ENCODE measurements around the gene MCC.

MCC gene

DNA sequence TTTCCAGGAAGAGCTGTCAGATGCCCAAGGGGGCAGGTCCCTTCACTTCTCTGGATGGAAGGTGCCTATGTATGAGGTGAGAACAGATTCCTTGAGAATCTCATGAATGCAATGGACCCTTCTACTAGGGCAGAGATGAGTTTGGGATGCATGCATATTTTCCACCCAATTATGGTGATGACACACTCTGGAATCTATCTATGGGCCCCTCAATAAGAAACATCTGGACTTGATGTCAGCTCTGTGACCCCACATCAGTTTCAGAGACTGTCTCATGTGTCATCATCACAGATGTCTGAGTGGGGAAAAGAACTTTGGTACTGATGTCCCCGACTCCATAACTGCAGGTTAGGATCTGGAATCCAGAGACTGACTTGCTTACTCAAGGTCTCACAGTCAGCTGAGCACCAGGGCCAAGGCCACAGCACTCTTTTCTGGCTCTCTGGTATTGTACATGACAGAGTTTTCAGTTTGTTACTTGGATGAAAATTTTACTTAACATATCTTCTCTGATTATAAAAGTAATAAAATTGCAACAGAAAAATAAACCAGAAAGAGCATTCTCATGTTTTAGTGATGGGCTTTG is 334.6 kb downstream of the MCC start:
- Mint-ChIP-seq H3K9me3 (no peaks in the 10 kb centered on the region), H3K27ac (no peak overlapping the region), H3K27me3 (no peaks in the 10 kb centered on the region), H3K4me1 (ENCODE audit: low read depth) (no peaks in the 10 kb centered on the region), H3K4me3 (no peak overlapping the region), H3K36me3 (ENCODE audit: low read depth) (no peaks in the 10 kb centered on the region)

DNA sequence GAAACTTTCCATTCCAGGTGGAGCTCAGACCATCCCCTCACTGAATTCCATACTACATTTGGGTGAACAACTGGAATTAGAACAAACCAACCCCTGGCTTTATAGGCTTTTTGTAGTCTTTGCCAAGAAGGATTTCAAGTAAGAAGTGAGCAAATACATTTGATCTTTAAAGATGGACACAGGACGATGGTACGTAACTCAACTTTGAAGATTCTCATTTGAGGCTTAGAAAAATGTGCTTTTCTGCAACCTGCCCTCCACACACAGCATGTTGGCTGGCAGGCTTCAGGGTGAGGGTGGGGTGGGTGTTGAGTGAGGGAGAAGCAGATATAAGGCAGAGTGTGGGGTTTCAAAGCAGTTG is 335.9 kb downstream of the MCC start:
- no peaks in the 10 kb centered on the region for H3K27me3 Mint-ChIP-seq
- no peak overlapping the region for H3K4me3 Mint-ChIP-seq
- H3K36me3 Mint-ChIP-seq (ENCODE audit: low read depth) = no peaks in the 10 kb centered on the region
- H3K4me1 Mint-ChIP-seq (ENCODE audit: low read depth) = no peaks in the 10 kb centered on the region
- no peak overlapping the region for H3K27ac Mint-ChIP-seq
- no peaks in the 10 kb centered on the region for H3K9me3 Mint-ChIP-seq

DNA sequence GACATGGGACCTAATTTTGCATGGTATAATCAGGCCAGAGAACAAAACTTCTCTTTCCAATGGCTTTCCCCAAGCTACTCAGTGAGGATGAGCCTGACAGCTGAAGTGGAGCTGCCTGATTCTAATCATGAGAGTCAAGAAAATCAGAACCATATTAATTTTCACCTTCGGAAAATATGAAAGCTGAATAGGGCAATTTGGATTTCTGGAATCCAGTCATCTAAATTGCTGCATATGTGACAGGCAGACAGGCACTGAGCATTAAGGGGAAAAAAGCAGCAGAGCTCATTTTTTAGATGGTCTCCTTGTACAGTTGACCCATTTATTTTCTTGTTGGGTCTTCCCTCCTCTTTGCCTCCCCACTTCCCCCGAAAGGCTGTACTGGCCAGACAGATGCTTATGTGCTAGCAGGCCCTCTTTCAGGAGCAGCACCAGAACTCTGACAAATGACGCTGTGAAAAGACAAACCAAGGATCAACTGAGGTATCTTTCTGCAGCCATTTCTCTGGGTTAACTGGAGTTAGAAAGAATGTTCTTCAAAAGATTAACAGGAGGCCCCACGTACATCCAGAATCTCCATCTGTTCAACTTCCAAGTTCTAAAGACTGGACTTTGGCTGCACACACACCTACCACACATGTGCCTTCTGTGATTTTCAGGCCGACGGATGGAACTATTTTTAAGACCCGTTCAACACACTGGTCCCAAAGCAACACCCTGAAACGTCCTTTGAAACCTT is 336.4 kb downstream of the MCC start:
- H3K36me3 Mint-ChIP-seq (ENCODE audit: low read depth) = no peaks in the 10 kb centered on the region
- H3K4me1 Mint-ChIP-seq (ENCODE audit: low read depth) = no peaks in the 10 kb centered on the region
- H3K27me3 Mint-ChIP-seq = no peaks in the 10 kb centered on the region
- no peak overlapping the region for H3K27ac Mint-ChIP-seq
- H3K4me3 Mint-ChIP-seq = no peak overlapping the region
- no peaks in the 10 kb centered on the region for H3K9me3 Mint-ChIP-seq

DNA sequence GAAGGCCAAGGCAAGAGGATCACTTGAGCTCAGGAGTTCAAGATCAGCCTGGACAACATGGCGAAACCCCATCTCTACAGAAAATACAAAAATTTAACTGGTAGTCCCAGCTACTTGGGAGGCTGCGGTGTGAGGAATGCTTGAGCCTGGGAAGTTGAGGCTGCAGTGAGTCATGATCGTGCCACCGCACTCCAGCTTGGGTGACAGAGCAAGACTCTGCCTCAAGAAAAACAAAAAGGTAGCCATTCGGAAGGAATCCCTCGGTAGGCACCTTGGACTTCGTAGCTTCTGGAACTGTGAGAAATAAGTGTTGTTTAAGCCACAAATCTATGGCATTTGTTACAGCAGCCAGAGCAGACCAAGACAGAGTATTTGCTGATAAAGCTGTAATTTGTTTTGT is 337.4 kb downstream of the MCC start:
- Mint-ChIP-seq H3K27ac (no peak overlapping the region), H3K4me1 (ENCODE audit: low read depth) (no peaks in the 10 kb centered on the region), H3K9me3 (no peaks in the 10 kb centered on the region), H3K27me3 (no peaks in the 10 kb centered on the region), H3K36me3 (ENCODE audit: low read depth) (no peaks in the 10 kb centered on the region), H3K4me3 (no peak overlapping the region)

DNA sequence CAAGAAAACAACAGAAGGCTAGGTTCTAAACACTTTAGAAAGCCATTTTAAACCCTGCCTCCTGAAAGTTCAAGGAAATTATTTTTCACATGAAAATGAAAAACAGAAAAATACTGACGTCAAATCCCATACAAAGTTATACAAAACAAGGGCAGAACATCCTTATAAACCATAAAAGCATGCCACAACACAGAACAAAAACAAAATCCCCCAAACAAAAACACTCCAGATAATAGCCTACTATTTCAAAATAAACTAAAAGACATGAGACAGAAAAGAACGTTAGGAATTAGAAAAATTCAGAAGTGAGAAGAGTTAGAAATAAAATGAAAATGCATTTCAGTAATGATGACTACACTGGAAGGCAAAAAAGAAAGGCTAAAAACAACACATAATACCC is 338.0 kb downstream of the MCC start:
- Mint-ChIP-seq H3K27ac (no peak overlapping the region), H3K36me3 (ENCODE audit: low read depth) (no peaks in the 10 kb centered on the region), H3K4me3 (no peak overlapping the region)

DNA sequence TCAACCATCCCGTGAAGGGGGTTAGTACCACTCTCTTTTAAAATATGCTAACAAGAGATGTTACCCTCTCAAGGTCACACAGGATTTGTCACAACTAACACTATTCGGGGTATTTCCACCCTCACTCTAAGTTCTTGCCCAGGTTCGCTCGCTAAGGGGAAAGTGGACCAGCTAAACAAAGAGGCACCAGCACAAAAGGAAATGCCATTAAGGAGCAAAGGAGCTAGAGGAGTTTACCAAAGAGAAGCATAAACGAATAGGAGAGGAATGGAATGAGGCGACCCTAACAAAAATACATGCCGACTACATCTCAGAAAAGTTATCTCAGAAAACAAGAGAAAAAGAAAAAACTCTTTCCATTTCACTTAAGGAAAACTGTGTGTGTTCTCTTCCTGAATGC is 340.7 kb downstream of the MCC start:
- Mint-ChIP-seq H3K36me3 (ENCODE audit: low read depth) (no peaks in the 10 kb centered on the region), H3K27ac (no peak overlapping the region), H3K27me3 (no peaks in the 10 kb centered on the region), H3K4me3 (no peak overlapping the region), H3K4me1 (ENCODE audit: low read depth) (no peaks in the 10 kb centered on the region), H3K9me3 (no peaks in the 10 kb centered on the region)

More for the DNA sequence above, 338.0 kb downstream of the MCC start:
- Mint-ChIP-seq H3K4me1 (ENCODE audit: low read depth) (no peaks in the 10 kb centered on the region), H3K27me3 (no peaks in the 10 kb centered on the region), H3K9me3 (no peaks in the 10 kb centered on the region)

DNA sequence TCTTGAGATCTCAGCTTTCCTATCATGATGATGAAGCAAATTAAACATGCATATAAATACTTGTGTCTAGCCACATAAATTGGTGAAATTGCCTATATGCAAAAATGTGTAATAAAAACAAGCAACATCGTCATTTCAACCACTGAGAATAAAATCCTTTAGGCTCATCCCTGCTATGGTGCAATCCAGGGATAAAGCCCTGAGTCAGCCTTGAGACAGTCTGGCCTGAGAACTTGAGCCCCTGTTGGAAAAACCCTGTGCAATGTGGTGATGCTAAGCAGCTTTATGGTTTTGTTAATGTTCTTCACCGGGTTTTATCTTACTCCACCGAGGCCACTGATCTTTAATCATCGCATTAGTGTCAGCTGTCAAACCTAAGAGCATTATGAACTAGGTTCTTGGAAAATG is 341.1 kb downstream of the MCC start:
- no peak overlapping the region for H3K4me3 Mint-ChIP-seq
- no peaks in the 10 kb centered on the region for H3K27me3 Mint-ChIP-seq

DNA sequence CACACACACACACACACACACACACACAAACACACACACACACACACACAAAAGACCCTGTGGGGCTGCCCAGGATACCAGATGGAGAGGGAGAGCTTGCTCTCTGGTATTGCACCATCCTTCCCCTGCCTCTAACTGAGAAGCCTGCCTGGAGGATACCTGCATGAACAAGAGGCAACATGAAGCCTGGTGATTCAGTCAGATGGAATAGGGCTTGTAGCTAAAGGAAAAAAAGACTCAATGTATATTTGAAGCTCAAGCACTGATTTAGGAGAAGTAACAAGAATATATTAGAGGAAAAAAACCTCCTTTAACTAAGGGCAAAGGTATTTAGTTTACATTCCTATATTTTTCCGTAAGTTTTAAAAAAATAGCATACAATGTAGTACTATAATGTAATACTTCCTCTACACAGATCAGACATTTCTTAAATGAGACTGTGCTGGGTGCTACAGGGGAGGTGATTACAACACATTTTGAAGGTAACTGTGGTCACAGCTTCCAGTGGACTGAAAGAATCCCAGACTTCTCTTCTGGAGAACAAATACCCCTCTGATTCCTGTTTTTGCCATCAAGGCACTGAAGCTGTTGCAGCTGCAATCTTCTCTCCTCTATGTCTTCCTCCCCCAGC is 342.4 kb downstream of the MCC start:
- Mint-ChIP-seq H3K27me3 (no peaks in the 10 kb centered on the region), H3K27ac (no peak overlapping the region), H3K36me3 (ENCODE audit: low read depth) (no peaks in the 10 kb centered on the region), H3K4me3 (no peak overlapping the region), H3K9me3 (no peaks in the 10 kb centered on the region), H3K4me1 (ENCODE audit: low read depth) (no peaks in the 10 kb centered on the region)

More for the DNA sequence above, 341.1 kb downstream of the MCC start:
- Mint-ChIP-seq H3K36me3 (ENCODE audit: low read depth) (no peaks in the 10 kb centered on the region), H3K9me3 (no peaks in the 10 kb centered on the region), H3K4me1 (ENCODE audit: low read depth) (no peaks in the 10 kb centered on the region), H3K27ac (no peak overlapping the region)

DNA sequence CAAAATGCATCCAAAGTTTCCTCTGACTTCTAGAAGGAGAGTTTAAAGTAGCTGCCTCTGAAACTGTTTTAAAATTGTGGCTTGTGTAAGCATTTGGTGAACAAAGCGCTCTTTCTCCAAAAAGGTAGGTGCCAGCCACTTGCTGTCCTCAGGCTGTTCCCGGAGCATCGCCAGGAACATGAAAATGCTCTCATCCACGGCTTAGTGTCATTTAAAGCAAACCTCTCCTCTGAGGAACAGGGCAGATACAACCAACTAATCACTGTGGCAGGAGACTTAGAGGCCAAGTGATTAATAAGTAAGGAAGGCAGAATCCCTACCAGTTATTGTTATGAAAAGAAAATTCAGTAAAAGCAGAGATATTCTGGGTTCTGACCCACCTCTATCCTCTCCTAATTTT is 346.1 kb downstream of the MCC start:
- H3K4me1 Mint-ChIP-seq (ENCODE audit: low read depth) = no peaks in the 10 kb centered on the region
- H3K36me3 Mint-ChIP-seq (ENCODE audit: low read depth) = no peaks in the 10 kb centered on the region
- H3K4me3 Mint-ChIP-seq = no peak overlapping the region
- no peaks in the 10 kb centered on the region for H3K9me3 Mint-ChIP-seq
- H3K27ac Mint-ChIP-seq = no peak overlapping the region
- H3K27me3 Mint-ChIP-seq = no peaks in the 10 kb centered on the region

DNA sequence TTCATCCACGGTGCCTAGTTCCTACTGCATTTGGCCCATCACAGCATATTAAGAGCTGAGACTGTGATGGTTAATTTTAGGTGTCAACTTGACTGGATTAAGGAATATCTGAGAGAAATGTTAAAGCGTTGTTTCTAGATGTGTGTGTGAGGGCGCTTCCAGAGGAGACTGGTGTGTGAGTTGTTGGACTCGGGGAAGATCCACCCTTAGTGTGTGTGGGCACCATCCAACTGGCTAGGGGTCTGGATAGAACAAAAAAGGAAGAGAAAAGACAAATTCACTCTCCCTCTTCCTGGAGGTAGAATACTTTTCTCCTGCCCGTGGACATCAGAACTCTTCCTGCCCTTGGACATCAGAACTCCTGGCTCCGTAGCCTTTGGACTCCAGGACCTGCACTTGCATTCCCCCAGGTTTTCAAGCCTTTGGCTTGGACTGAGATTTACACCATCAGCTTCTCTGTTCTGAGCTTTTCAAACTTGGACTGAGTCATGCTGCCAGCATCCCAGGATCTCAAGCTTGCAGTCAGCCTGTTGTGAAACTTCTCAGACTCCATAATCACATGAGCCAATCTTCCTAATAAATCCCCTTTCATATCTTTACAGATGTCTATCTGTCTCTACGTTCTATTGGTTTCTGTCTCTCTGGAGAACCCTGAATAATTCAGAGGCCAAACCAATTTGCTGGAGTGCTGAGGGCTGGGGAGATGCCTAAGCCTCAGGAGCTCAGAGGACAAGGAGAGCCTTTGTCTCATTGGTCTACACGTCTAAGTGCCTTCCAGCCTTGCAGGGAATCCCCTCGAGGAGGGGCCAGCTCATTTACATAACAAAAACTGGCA is 347.2 kb downstream of the MCC start:
- no peaks in the 10 kb centered on the region for H3K36me3 Mint-ChIP-seq (ENCODE audit: low read depth)
- H3K9me3 Mint-ChIP-seq = no peaks in the 10 kb centered on the region
- H3K27me3 Mint-ChIP-seq = no peaks in the 10 kb centered on the region
- H3K4me1 Mint-ChIP-seq (ENCODE audit: low read depth) = no peaks in the 10 kb centered on the region
- no peak overlapping the region for H3K4me3 Mint-ChIP-seq
- H3K27ac Mint-ChIP-seq = no peak overlapping the region

DNA sequence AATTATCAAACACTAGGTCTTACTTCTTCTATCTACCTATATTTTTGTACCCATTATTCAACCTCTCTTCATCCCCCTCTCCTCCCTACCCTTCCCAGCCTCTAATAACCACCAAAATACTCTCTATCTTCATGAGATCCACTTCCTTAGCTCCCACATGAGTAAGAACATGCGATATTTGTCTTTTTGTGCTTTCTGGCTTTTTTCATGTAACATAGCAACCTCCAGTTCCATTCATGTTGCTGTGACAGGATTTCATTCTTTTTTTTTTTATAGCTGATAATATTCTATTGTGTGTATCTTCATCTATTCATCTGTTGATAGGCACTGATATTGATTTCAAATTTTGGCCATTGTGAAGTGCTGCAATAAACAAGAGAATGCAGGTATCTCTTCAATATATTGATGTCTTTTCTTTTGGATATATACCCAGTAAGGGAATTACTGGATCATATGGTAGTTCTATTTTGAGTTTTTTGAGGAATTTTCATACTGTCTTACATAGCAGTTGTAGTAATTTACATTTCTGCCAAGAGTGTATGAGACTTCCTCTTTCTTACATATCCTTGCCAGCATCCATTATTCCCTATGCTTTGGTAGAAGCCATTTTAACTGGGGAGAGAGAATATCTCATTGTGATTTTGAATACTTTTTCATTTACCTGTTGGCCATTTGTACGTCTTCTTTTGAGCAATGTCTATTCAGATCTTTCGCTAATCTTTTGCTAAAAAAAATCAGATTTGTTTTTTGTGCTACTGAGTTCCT is 354.9 kb downstream of the MCC start:
- Mint-ChIP-seq H3K4me3 (no peak overlapping the region), H3K4me1 (ENCODE audit: low read depth) (no peaks in the 10 kb centered on the region), H3K36me3 (ENCODE audit: low read depth) (no peaks in the 10 kb centered on the region), H3K27ac (no peak overlapping the region), H3K9me3 (no peaks in the 10 kb centered on the region), H3K27me3 (no peaks in the 10 kb centered on the region)

DNA sequence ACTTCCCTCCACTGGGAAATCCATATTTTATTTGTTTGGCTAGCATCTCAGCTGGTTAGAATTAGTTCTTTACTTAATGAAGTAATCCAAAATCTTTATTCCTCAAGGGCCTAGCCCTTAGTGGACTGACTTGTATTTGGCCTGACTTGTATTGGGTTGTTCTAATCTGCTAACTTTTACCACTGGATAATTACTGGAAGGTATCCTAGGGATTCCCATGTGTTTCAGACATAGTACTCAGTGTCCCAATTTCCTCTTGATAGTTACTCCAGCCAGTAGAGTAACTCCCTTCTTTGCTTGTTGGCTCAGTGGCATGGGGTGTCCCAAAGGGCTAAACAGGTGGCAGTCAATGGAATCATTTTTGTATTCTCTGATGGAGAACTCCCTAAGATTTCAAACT is 355.7 kb downstream of the MCC start:
- no peak overlapping the region for H3K4me3 Mint-ChIP-seq
- no peaks in the 10 kb centered on the region for H3K36me3 Mint-ChIP-seq (ENCODE audit: low read depth)
- no peaks in the 10 kb centered on the region for H3K4me1 Mint-ChIP-seq (ENCODE audit: low read depth)
- H3K9me3 Mint-ChIP-seq = no peaks in the 10 kb centered on the region
- no peak overlapping the region for H3K27ac Mint-ChIP-seq
- H3K27me3 Mint-ChIP-seq = no peaks in the 10 kb centered on the region

DNA sequence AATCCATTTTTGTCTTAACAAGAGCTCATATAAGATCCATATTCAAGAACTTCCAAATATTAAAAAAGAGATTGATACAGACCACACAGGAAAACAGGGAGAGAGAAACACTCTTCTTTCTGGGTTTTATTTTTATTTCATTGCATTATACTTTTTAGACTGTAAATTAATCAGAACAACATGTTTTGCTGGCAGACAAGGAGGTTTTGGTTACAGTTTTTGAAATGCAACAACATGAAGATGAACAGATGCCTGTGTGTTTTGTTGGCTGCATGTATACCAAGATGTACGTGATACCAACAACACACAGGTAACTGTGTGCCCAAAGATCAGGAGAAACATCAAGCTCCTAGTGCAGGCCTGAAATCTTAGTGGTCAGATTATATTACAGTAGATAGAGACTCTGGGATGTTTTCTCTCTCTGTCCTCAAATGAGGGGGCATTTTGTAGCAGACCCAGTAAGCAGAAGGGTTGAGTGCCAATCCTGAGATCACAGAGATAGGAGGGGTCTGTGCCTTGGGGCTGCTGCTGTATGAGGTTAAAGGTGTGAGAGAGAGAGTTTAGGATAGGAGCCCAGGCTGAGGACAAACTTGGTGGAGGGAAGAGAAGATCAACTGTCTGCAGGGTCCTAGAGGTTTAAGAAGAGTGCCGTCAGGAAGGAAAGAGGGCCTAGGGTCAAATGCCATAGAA is 359.5 kb downstream of the MCC start:
- no peaks in the 10 kb centered on the region for H3K27me3 Mint-ChIP-seq
- no peak overlapping the region for H3K27ac Mint-ChIP-seq
- H3K4me1 Mint-ChIP-seq (ENCODE audit: low read depth) = no peaks in the 10 kb centered on the region
- H3K9me3 Mint-ChIP-seq = no peaks in the 10 kb centered on the region
- no peaks in the 10 kb centered on the region for H3K36me3 Mint-ChIP-seq (ENCODE audit: low read depth)
- no peak overlapping the region for H3K4me3 Mint-ChIP-seq

DNA sequence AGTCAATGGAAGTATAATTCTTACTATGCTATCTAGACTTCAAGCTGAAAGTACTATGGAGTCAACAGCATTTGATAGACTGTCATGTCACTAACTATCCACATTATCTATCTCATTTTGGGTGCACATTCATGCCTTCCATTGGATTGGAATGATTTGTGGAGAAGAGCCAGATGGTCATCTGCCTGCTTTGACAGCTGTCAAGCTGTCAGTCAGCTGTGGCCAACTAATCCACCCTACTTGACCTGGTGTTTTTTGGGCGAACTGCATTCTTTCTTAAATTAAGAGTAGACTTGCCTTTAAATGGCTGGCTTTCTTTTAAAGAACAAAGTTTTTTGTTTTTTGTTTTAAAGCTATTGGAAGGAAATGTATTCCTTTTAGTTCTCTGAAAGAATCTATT is 360.2 kb downstream of the MCC start:
- Mint-ChIP-seq H3K4me1 (ENCODE audit: low read depth) (no peaks in the 10 kb centered on the region), H3K4me3 (no peak overlapping the region), H3K9me3 (no peaks in the 10 kb centered on the region), H3K27ac (no peak overlapping the region), H3K27me3 (no peaks in the 10 kb centered on the region), H3K36me3 (ENCODE audit: low read depth) (no peaks in the 10 kb centered on the region)
